NCI-H69 (cell line): ENCODE results near the gene FAM221A.
"Not testable (repeated sequence)": the region's sequence is repeated elsewhere in the genome, so short reads cannot be mapped to it uniquely, and the experiment has no call there.

Source experiments
- DNase-seq: peaks from one replicate; lab custom pipeline; 2025; lab: John Stamatoyannopoulos, UW

Gene FAM221A

GRCh38 chr7:23700046-23700445 lies 20.0 kb downstream of the FAM221A start:
- DNase-seq: peak; percentile 82

- peak; percentile 30 for DNase-seq
Measured at GRCh38 chr7:23709081-23709750, 29.2 kb downstream of the FAM221A start.

GRCh38 chr7:23710000-23710399 lies 30.0 kb downstream of the FAM221A start, which contains the start of gene STK31:
Gene STK31 (plus strand): TSS chr7:23710219. CDS start chr7:23710286, 67 bp downstream.
- DNase-seq: no peak

DNA sequence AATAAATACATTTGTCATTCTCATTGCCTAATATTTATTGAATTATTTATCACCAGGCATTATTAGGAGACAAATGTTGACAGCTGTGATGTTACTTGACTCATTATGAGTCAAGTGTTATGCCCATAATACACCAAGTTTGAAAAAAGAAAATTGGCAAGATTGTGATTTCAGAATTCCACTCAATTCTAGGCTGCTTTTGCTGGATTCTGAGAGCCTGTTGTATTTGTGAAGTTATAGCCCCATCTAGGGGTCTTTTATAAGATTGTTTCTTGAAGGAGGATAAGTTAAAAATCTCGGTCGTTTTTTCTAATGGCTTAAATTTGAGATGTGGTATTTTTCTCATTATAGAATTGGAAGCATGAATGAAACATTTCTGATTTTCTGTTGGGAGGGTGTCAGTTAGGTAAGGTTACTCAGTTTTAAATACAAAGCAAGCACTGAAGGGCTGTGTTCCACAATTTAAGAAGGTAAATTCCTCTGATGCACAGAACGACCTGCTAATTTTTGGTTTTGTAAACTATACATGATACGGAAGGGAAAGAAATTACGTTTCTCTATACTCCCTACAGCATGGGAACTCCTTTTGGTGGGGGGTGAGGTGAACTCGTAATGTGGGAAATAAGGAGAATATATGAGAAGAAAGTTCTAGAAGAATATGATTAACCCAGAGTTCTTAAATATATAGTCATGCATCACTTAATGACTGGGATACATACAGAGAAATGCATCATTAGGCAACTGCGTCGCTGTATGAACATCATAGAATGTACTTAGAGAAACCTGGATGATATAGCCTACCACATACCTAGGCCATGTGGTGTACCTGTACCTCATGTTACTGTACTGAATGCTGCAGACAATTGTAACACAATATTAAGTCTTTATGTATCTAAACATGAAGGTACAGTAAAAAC lies 32.6 kb downstream of the FAM221A start:
- peak; percentile 71 for DNase-seq

- no peak for DNase-seq
Measured at GRCh38 chr7:23713285-23714149, 33.5 kb downstream of the FAM221A start.

DNA sequence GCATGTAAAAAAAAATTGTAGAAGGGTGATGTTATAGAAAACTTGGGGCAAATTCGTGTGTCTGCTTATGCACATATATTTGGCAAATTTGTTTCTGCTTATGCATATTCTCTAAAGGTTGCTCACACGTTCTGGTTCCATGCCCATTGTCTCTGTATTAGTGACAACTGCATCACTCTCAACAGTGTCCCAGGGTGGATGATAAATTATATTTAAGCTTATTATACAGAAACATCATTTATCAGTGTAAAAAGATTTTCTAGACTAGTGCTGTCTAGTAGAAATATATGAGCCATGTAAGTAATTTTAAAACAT lies 34.1 kb downstream of the FAM221A start:
- DNase-seq: no peak

DNA sequence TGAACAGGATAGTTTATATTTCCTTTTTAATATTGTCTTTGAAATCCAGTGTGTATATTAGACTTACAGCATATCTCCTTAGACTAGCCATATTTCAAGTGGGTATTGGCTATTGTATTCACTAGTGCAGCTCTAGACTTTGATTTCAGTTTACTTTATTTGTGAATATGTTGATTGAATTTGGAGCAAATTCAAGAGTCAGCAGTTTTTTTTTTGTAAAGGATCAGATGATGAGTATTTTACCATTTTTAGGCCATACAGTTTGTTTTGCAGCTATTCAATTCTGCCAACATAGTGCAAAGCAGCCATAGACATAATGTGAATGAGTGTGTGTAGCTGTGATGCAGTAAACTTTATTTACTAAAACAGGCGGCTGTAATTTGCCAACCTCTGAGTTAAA lies 34.6 kb downstream of the FAM221A start:
- DNase-seq: no peak

DNA sequence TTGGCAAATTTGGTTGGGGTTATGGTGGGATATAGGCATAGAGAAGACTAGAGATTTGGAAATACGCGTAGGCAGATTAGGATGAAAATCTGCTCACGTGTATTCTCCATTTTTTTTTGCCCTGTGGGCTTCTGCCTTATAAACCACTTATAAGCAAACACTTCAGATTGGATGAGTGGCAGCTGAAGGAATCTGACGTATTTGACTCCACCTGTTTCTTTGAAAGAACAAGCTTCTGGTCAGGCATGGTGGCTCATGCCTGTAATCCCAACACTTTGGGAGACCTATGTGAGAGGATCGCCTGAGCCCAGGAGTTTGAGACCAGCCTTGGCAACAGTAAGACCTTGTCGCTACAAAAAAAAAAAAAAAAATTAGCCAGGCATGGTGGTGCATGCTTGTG lies 35.1 kb downstream of the FAM221A start:
- no peak for DNase-seq

DNA sequence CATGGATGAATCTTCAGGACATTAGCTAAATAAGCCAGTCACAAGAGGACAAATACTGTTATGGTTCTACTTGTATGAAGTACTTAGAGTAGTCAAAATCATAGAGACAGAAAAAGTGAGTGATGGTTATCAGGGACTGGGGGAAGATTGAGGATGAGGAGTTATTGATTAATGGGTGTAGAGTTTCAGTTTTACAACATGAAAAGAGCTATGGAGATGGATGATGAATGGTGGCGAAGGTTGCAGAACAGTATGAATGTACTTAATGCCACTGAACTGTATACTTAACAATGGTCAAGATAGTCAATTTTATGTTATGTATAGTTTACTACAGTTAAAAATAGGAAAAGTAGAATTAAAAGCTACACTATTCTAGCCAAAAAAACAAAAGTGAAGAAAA lies 37.8 kb downstream of the FAM221A start:
- DNase-seq: no peak

GRCh38 chr7:23721456-23721855 lies 41.5 kb downstream of the FAM221A start:
- no peak for DNase-seq

DNA sequence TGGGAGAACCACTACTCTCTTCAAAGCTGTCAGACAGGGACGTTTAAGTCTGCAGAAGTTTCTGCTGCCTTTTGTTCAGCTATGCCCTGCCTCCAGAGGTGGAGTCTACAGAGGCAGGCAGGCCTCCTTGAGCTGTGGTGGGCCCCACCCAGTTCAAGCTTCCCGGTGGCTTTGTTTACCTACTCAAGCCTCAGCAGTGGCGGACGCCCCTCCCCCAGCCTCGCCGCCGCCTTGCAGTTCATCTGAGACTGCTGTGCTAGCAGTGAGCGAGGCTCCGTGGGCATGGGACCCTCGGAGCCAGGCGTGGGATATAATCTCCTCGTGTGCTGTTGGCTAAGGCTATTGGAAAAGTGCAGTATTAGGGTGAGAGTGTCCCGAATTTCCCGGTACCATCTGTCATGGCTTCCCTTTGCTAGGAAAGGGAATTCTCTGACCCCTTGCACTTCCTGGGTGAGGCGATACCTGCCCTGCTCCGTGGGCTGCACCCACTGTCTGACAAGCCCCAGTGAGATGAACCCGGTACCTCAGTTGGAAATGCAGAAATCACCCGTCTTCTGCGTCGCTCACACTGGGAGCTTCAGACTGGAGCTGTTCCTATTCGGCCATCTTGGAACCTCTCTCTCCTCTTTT lies 42.7 kb downstream of the FAM221A start:
- DNase-seq: not testable (repeated sequence)

DNA sequence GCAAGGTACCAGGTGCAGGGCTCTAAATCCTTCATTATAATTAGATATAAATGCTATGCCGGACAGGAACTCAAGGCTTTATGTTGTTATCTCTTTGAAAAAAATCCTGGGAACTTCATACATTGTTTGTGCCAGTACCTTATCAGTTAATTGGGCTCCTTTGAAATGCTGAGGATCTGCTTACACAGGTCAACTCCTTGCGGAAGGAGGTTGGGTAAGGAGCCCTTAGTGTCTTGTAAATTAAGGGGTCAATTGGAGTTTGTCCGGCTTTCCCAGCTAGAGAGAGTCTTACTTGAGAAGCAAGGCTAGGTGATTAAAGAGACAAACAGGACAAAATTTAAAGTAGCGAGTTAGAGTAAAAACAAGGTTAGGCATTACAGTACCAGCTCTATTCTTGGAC lies 44.1 kb downstream of the FAM221A start:
- not testable (repeated sequence) for DNase-seq

DNA sequence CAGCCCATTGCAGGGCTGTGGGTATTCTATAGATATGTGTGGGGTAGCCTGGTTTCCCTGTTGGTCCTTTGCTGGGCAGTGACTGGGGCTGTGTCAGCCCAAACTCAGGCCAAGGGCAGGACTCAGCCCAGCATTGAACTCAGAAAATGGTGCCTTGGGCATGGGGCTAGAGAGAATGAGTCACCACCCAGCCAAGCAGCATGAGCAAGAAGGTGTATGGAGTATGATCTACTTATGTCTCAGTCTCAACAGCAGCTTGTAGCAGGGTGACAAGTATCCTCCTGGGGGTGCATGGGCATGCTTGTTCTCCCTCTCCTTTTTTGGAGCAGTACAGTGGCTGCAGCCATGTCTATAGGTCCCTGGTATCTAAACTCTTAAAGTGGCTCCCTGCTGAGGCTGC lies 62.1 kb downstream of the FAM221A start:
- no peak for DNase-seq

GRCh38 chr7:23743226-23743625 lies 63.2 kb downstream of the FAM221A start:
- DNase-seq: no peak

GRCh38 chr7:23746629-23747028 lies 66.6 kb downstream of the FAM221A start:
- DNase-seq: no peak

- no peak for DNase-seq
Measured at GRCh38 chr7:23751852-23752251, 71.9 kb downstream of the FAM221A start.
